Endothelial cell of umbilical vein (primary cell): ENCODE results near the gene XIST. TPM values are rescaled to one million over a fixed set of nuclear protein-coding genes. Genes with fewer than 3 reads are reported as not detected.

Experiments used
- BruUV-seq: library from RNA; stranded (reverse); fragments of 400-500 nt; replicated peaks from 2 replicates; lab custom pipeline; 2021; lab: Mats Ljungman, UMichigan
- CTCF ChIA-PET: fragments of 300-600, 350-600 bp; sonication (Branson Sonifier 250); formaldehyde crosslinking; loops from one replicate; lab custom pipeline; 2021; ENCODE audit warnings: antibody characterized with exemption, inconsistent platforms; lab: Charles Lee
- POLR2A ChIA-PET: fragments of 300-600, 350-600 bp; sonication (Branson Sonifier 250); formaldehyde crosslinking; loops from one replicate; lab custom pipeline; 2021; ENCODE audit warnings: antibody characterized with exemption, inconsistent platforms; lab: Charles Lee
- DNase-seq: peaks from one replicate; pipeline ENCODE4 v3.0.0-alpha.2; 2011; ENCODE audit warnings: low read depth, low spot score
- FAIRE-seq: peaks from 2 replicates; lab custom pipeline; 2011; peaks lifted over from hg19 to GRCh38; lab: Jason Lieb, UNC
- H2AFZ ChIP-seq: 2 replicates; pipeline ENCODE4 v1.6.0; 2012; ENCODE audit warnings: low read depth, low read length, control low read depth, inconsistent platforms
- H3K27ac ChIP-seq: 2 replicates; pipeline ENCODE4 v1.5.1; 2011; ENCODE audit warnings: low read depth, mild to moderate bottlenecking, control low read depth, low read length, moderate library complexity; ENCODE audit not compliant: insufficient read depth
- H3K27me3 ChIP-seq, 2 experiments: 2 replicates each; pipeline versions ENCODE4 v1.6.0 to v1.6.1; 2011; ENCODE audit warnings: low read length in 2 of 2, mixed read lengths in 1 of 2; ENCODE audit not compliant: control insufficient read depth in 2 of 2, insufficient read depth in 2 of 2
- H3K36me3 ChIP-seq, 2 experiments: 2 replicates in 1 of 2; 3 replicates in 1 of 2; pipeline ENCODE4 v1.5.1; 2011; ENCODE audit warnings: low read length in 2 of 2, mild to moderate bottlenecking in 1 of 2, moderate library complexity in 1 of 2; ENCODE audit not compliant: control insufficient read depth in 2 of 2, insufficient read depth in 2 of 2; ENCODE audit errors: extremely low read depth in 1 of 2
- H3K4me1 ChIP-seq: 3 replicates; pipeline ENCODE4 v1.5.1; 2011; ENCODE audit warnings: mild to moderate bottlenecking, low read length; ENCODE audit not compliant: control insufficient read depth, insufficient read depth; ENCODE audit errors: extremely low read depth
- H3K4me2 ChIP-seq: 2 replicates; pipeline ENCODE4 v1.6.1; 2011; ENCODE audit warnings: low read length, control low read depth, mixed read lengths; ENCODE audit not compliant: insufficient read depth
- H3K4me3 ChIP-seq, 3 experiments: fragments of 200-600 bp in 1 of 3; sonication (generic), shearing (Covaris generic) in 1 of 3; replicated peaks in 1 of 3; 2 replicates each; pipeline ENCODE4 v1.5.1; 2011 to 2016; ENCODE audit warnings: control low read depth in 3 of 3, low read length in 3 of 3, mild to moderate bottlenecking in 2 of 3, inconsistent platforms in 1 of 3, low read depth in 1 of 3, moderate library complexity in 1 of 3; ENCODE audit not compliant: insufficient read depth in 1 of 3
- H3K79me2 ChIP-seq: 2 replicates; pipeline ENCODE4 v1.6.0; 2012; ENCODE audit warnings: low read length, inconsistent platforms; ENCODE audit not compliant: control insufficient read depth, insufficient read depth
- H3K9ac ChIP-seq: replicated peaks from 2 replicates; pipeline ENCODE3; 2011; ENCODE audit warnings: low read length, control low read depth; ENCODE audit not compliant: insufficient read depth; ENCODE audit errors: extremely low read depth
- H3K9me1 ChIP-seq: replicated peaks from 3 replicates; pipeline ENCODE4 v1.6.0; 2011; ENCODE audit warnings: mild to moderate bottlenecking, low read length; ENCODE audit not compliant: control insufficient read depth, insufficient read depth; ENCODE audit errors: extremely low read depth
- H3K9me3 ChIP-seq: replicated peaks from 2 replicates; pipeline ENCODE4 v1.5.1; 2012; ENCODE audit warnings: low read length, inconsistent platforms; ENCODE audit not compliant: control insufficient read depth, insufficient read depth
- H4K20me1 ChIP-seq: replicated peaks from 2 replicates; pipeline ENCODE3; 2011; ENCODE audit warnings: mild to moderate bottlenecking, low read length; ENCODE audit not compliant: control insufficient read depth, insufficient read depth; ENCODE audit errors: extremely low read depth
- CTCF ChIP-seq, 2 donors: IDR thresholded peaks; 1 replicate in 1 of 2; 2 replicates in 1 of 2; pipeline ENCODE4 v1.5.1; 2011; ENCODE audit warnings: low read length in 2 of 2, mild to moderate bottlenecking in 2 of 2, moderate library complexity in 2 of 2, control low read depth in 1 of 2, inconsistent platforms in 1 of 2, low read depth in 1 of 2; ENCODE audit not compliant: insufficient read depth in 1 of 2; ENCODE audit errors: extremely low read depth in 1 of 2
- EZH2 ChIP-seq: IDR thresholded peaks from 2 replicates; pipeline ENCODE4 v1.6.1; 2012; ENCODE audit warnings: borderline replicate concordance, low read depth, mild to moderate bottlenecking, moderate library complexity, low read length, inconsistent platforms; ENCODE audit not compliant: severe bottlenecking
- FOS ChIP-seq: IDR thresholded peaks from 2 replicates; pipeline ENCODE4 v1.6.1; 2011; ENCODE audit warnings: mild to moderate bottlenecking, low read length, moderate library complexity, borderline replicate concordance; ENCODE audit not compliant: insufficient read depth
- GATA2 ChIP-seq: IDR thresholded peaks from 2 replicates; pipeline ENCODE4 v1.7.0; 2011; ENCODE audit warnings: low read depth, mild to moderate bottlenecking, moderate library complexity, mixed read lengths, low read length; ENCODE audit not compliant: insufficient read length, insufficient read depth
- JUN ChIP-seq: IDR thresholded peaks from 2 replicates; pipeline ENCODE4 v1.6.1; 2011; ENCODE audit warnings: borderline replicate concordance, low read depth; ENCODE audit not compliant: insufficient read length, insufficient read depth
- MAX ChIP-seq: IDR thresholded peaks from 2 replicates; pipeline ENCODE4 v1.6.1; 2011; ENCODE audit not compliant: insufficient read depth, insufficient read length
- MYC ChIP-seq: IDR thresholded peaks from one replicate; pipeline ENCODE4 v1.6.1; 2011; ENCODE audit warnings: mild to moderate bottlenecking, low read depth, low read length
- POLR2A ChIP-seq: IDR thresholded peaks from 2 replicates; pipeline ENCODE4 v1.6.1; 2012; ENCODE audit warnings: low read depth, mild to moderate bottlenecking, control low read depth, low read length
- POLR2AphosphoS5 ChIP-seq: IDR thresholded peaks from 2 replicates; pipeline ENCODE4 v1.6.1; 2012; ENCODE audit warnings: low read depth, mild to moderate bottlenecking, control low read depth, low read length, moderate library complexity; ENCODE audit not compliant: insufficient read depth
- dilution Hi-C: fragments of 300-500 bp; cut with MboI; formaldehyde crosslinking; loops from one replicate; pipeline ENCODE4 v1.15.0; 2019; ENCODE audit warnings: low sequenced_read_pairs; ENCODE audit not compliant: extremely low pct_ligation_motif_present
- intact Hi-C: fragments of 100-400 bp; cut with micrococcal nuclease; formaldehyde crosslinking; loops from one replicate; pipeline ENCODE4 v1.10.0; 2022
- polyA plus RNA-seq, 4 experiments: library from polyadenylated mRNA; depleted of rRNA in 3 of 4; stranded (reverse) in 3 of 4; unstranded in 1 of 4; fragments of >200 nt; gene quantifications; 2 replicates each; pipeline versions ENCODE4 v1.2.1 to v1.2.3, GENCODE V29; 2011 to 2012; ENCODE audit warnings: missing spikeins in 1 of 4
- total RNA-seq: library from RNA; stranded (reverse); gene quantifications from 2 replicates; pipeline ENCODE4 v1.2.3, GENCODE V29; 2021

The XIST gene
- total and polyA plus RNA-seq, 2 donors (not counting 3 experiments of a cell fraction or from before 2014, with no cell fraction given): 0.03 to 0.07 TPM

DNA sequence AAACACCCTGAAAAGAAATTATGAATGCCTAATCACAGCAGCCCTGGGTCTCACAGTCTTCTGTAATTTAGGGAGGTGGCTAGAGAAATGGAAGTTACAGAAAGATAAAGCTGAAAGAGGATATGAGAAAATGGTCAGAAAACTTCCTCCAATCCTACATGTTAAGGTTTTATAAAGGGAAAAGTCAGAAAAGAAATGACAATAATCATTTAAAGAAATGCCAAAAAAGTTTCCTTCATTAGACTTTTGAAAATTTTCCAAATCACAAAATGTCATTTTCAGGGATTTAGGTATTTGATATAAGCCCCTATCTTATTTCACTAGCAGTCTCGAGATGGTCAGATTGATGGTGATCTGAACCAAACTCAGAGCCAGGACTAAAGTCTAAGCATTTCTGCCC, 13.4 kb downstream of the XIST start:
- ChIA-PET CTCF (no interaction called here), POLR2A (no interaction called here)
- Histone ChIP-seq H3K4me2 (no peak overlapping the region), H3K27ac (no peak overlapping the region), H3K36me3 (no peaks in the 10 kb centered on the region), H4K20me1 (no peaks in the 10 kb centered on the region), H3K4me3 (no peak overlapping the region), H3K4me1 (no peaks in the 10 kb centered on the region), H3K9ac (no peak overlapping the region), H2AFZ (no peak overlapping the region), H3K79me2 (no peaks in the 10 kb centered on the region), H3K9me3 (no peaks in the 10 kb centered on the region), H3K27me3 (peaks cover 0 to 2% of the 10 kb centered on the region in 2 experiments), H3K9me1 (no peaks in the 10 kb centered on the region)
- FAIRE-seq (no peak), DNase-seq (no peak)
- intact Hi-C loops (no loop called here), dilution Hi-C loops (no loop called here)
- TF ChIP-seq JUN (no peak), CTCF (IDR thresholded peaks at IDR 0.05; ENCODE audit: extremely low read depth in 1 of 2, insufficient read depth in 1 of 2, low read depth in 1 of 2, low read length in 2 of 2) (no peak), FOS (no peak), GATA2 (no peak), POLR2A (no peak), MAX (no peak), MYC (no peak), EZH2 (no peak), POLR2AphosphoS5 (no peak)
- BruUV-seq: no TSS peak
